Vagina (tissue), 2 donors: ENCODE data around the gene MLANA.

Experiments
- CTCF ChIP-seq, 3 experiments: fragments of 450-650 bp in 2 of 3; fragments of 200-600 bp in 1 of 3; sonication (generic) in 1 of 3; IDR thresholded peaks; one replicate each; pipeline ENCODE4 v1.5.1; 2017 to 2019; ENCODE audit warnings: antibody characterized with exemption in 3 of 3, mild to moderate bottlenecking in 2 of 3, moderate library complexity in 2 of 3
- POLR2A ChIP-seq, 2 donors: fragments of 450-650 bp; IDR thresholded peaks; one replicate each; pipeline ENCODE4 v1.6.1; 2017; ENCODE audit warnings: antibody characterized with exemption in 2 of 2, mild to moderate bottlenecking in 2 of 2, moderate library complexity in 2 of 2

GRCh38 chr9:5873439-5873838 lies 17.2 kb upstream of the MLANA start:
- TF ChIP-seq CTCF (IDR thresholded peaks at IDR 0.05) (no peak), POLR2A (IDR thresholded peaks at IDR 0.05) (no peak)
